H9 (cell line): ENCODE data around the gene FCRL5. TPM values are rescaled to one million over a fixed set of nuclear protein-coding genes. Genes with fewer than 3 reads are reported as not detected.
A peak's percentile ranks its signal among the peaks of the same experiment; 100 is the strongest.

Experiments
- DNase-seq: peaks from one replicate; pipeline ENCODE4 v3.0.0-alpha.2; 2017
- H2AFZ ChIP-seq: one replicate; pipeline ENCODE4 v1.6.1; 2013; ENCODE audit warnings: mild to moderate bottlenecking, low read length, control low read depth, moderate library complexity
- H2AK5ac ChIP-seq: 2 replicates; pipeline ENCODE4 v1.6.1; 2013; ENCODE audit warnings: low read length, control low read depth, mixed read lengths; ENCODE audit not compliant: insufficient read length
- H2BK120ac ChIP-seq: one replicate; pipeline ENCODE4 v1.6.1; 2013; ENCODE audit warnings: low read depth, mild to moderate bottlenecking, low read length, control low read depth, inconsistent platforms; ENCODE audit not compliant: poor library complexity, severe bottlenecking
- H2BK12ac ChIP-seq: 2 replicates; pipeline ENCODE4 v1.6.1; 2013; ENCODE audit warnings: low read length, control low read depth, mixed read lengths, low read depth; ENCODE audit not compliant: insufficient read length
- H2BK15ac ChIP-seq: 2 replicates; pipeline ENCODE4 v1.6.1; 2013; ENCODE audit warnings: low read depth, low read length, control low read depth
- H2BK20ac ChIP-seq: one replicate; pipeline ENCODE4 v1.6.1; 2013; ENCODE audit warnings: low read depth, mild to moderate bottlenecking, low read length, control low read depth, inconsistent platforms; ENCODE audit not compliant: poor library complexity, severe bottlenecking
- H2BK5ac ChIP-seq: 2 replicates; pipeline ENCODE4 v1.6.1; 2013; ENCODE audit warnings: low read length, control low read depth, mixed read lengths; ENCODE audit not compliant: insufficient read length
- H3K14ac ChIP-seq: 2 replicates; pipeline ENCODE4 v1.6.1; 2013; ENCODE audit warnings: low read length, control low read depth; ENCODE audit not compliant: insufficient read depth
- H3K18ac ChIP-seq: 2 replicates; pipeline ENCODE4 v1.6.1; 2013; ENCODE audit warnings: low read depth, mild to moderate bottlenecking, mixed read lengths, low read length, control low read depth; ENCODE audit not compliant: insufficient read length
- H3K23ac ChIP-seq: 2 replicates; pipeline ENCODE4 v1.6.1; 2013; ENCODE audit warnings: low read length, control low read depth, mixed read lengths, low read depth; ENCODE audit not compliant: insufficient read length
- H3K23me2 ChIP-seq: 2 replicates; pipeline ENCODE4 v1.6.1; 2013; ENCODE audit warnings: low read depth, mild to moderate bottlenecking, mixed read lengths, low read length, control low read depth; ENCODE audit not compliant: insufficient read length, poor library complexity, severe bottlenecking
- H3K27ac ChIP-seq: 2 replicates; pipeline ENCODE4 v1.5.1; 2013; ENCODE audit warnings: low read length, control low read depth, mixed read lengths, low read depth; ENCODE audit not compliant: insufficient read length
- H3K27me3 ChIP-seq: 2 replicates; pipeline ENCODE4 v1.6.1; 2013; ENCODE audit warnings: low read length, control low read depth, inconsistent platforms; ENCODE audit not compliant: insufficient read depth
- H3K4ac ChIP-seq: 2 replicates; pipeline ENCODE4 v1.6.1; 2013; ENCODE audit warnings: low read depth, mild to moderate bottlenecking, control low read depth, inconsistent platforms, low read length, moderate library complexity
- H3K4me1 ChIP-seq: 2 replicates; pipeline ENCODE4 v1.6.1; 2013; ENCODE audit warnings: low read length, control low read depth, inconsistent platforms; ENCODE audit not compliant: insufficient read depth
- H3K4me2 ChIP-seq: 2 replicates; pipeline ENCODE4 v1.6.1; 2013; ENCODE audit warnings: low read length, control low read depth, mixed read lengths; ENCODE audit not compliant: insufficient read length, insufficient read depth
- H3K56ac ChIP-seq: 2 replicates; pipeline ENCODE4 v1.6.1; 2013; ENCODE audit warnings: low read depth, mild to moderate bottlenecking, mixed read lengths, low read length, control low read depth; ENCODE audit not compliant: insufficient read length
- H3K79me1 ChIP-seq: 2 replicates; pipeline ENCODE4 v1.6.1; 2013; ENCODE audit warnings: low read depth, mild to moderate bottlenecking, moderate library complexity, low read length, control low read depth, inconsistent platforms; ENCODE audit not compliant: insufficient read depth, poor library complexity, severe bottlenecking
- H3K79me2 ChIP-seq: 2 replicates; pipeline ENCODE4 v1.6.1; 2013; ENCODE audit warnings: low read length, control low read depth, inconsistent platforms; ENCODE audit not compliant: insufficient read depth
- H3K9ac ChIP-seq: 2 replicates; pipeline ENCODE4 v1.6.1; 2013; ENCODE audit warnings: low read length, control low read depth, mixed read lengths; ENCODE audit not compliant: insufficient read length; ENCODE audit errors: extremely low read depth
- H3K9me3 ChIP-seq: one replicate; pipeline ENCODE4 v1.6.1; 2013; ENCODE audit warnings: low read depth, low read length, inconsistent platforms; ENCODE audit not compliant: control insufficient read depth
- H3T11ph ChIP-seq: one replicate; pipeline ENCODE4 v1.6.1; 2013; ENCODE audit warnings: mild to moderate bottlenecking, low read length, control low read depth, inconsistent platforms
- H4K20me1 ChIP-seq: one replicate; pipeline ENCODE4 v1.6.1; 2013; ENCODE audit not compliant: control insufficient read depth, insufficient read length, insufficient read depth
- H4K5ac ChIP-seq: 2 replicates; pipeline ENCODE4 v1.6.1; 2013; ENCODE audit warnings: low read depth, mild to moderate bottlenecking, mixed read lengths, low read length, control low read depth; ENCODE audit not compliant: insufficient read length
- H4K8ac ChIP-seq: replicated peaks from 2 replicates; pipeline ENCODE4 v1.6.1; 2013; ENCODE audit warnings: low read length, control low read depth, mixed read lengths, low read depth; ENCODE audit not compliant: insufficient read length
- H4K91ac ChIP-seq: 2 replicates; pipeline ENCODE4 v1.6.1; 2013; ENCODE audit warnings: low read depth, mild to moderate bottlenecking, moderate library complexity, mixed read lengths, low read length, control low read depth; ENCODE audit not compliant: insufficient read length
- H3K27ac Mint-ChIP-seq, 3 experiments: 2 replicates in 2 of 3; 3 replicates in 1 of 3; pipeline ENCODE4 v1.8.0; 2020 to 2021; ENCODE audit warnings: mixed read lengths in 3 of 3, mild to moderate bottlenecking in 1 of 3, moderate library complexity in 1 of 3
- H3K27me3 Mint-ChIP-seq: 2 replicates; pipeline ENCODE4 v1.8.0; 2021; ENCODE audit warnings: low read depth, mild to moderate bottlenecking, moderate library complexity, mixed read lengths
- H3K36me3 Mint-ChIP-seq, 3 experiments: 2 replicates in 2 of 3; 3 replicates in 1 of 3; pipeline ENCODE4 v1.8.0; 2020 to 2021; ENCODE audit warnings: low read depth in 3 of 3, mixed read lengths in 3 of 3; ENCODE audit not compliant: insufficient read depth in 1 of 3
- H3K4me1 Mint-ChIP-seq, 2 experiments: 2 replicates each; pipeline ENCODE4 v1.8.0; 2020; ENCODE audit warnings: mixed read lengths in 2 of 2
- H3K4me3 Mint-ChIP-seq, 2 experiments: 2 replicates in 1 of 2; 3 replicates in 1 of 2; pipeline ENCODE4 v1.8.0; 2020 to 2021; ENCODE audit warnings: mild to moderate bottlenecking in 2 of 2, mixed read lengths in 2 of 2, moderate library complexity in 1 of 2
- H3K9me3 Mint-ChIP-seq, 2 experiments: 2 replicates in 1 of 2; 3 replicates in 1 of 2; pipeline ENCODE4 v1.8.0; 2020; ENCODE audit warnings: mild to moderate bottlenecking in 2 of 2, mixed read lengths in 2 of 2, moderate library complexity in 1 of 2
- CTCF ChIP-seq: fragments of 200-600 bp; sonication (generic); conservative IDR thresholded peaks from 3 replicates; pipeline ENCODE4 v1.8.0; 2021; ENCODE audit warnings: antibody characterized with exemption, mild to moderate bottlenecking
- WGBS: extraction: QIAGEN DNeasy Blood & Tissue Kit; methylation state at CpG from one replicate; pipeline ENCODE4 v1.1.7; 2013; ENCODE audit warnings: missing lambda C conversion rate, low lambda C conversion rate, mixed read lengths; ENCODE audit not compliant: insufficient read length; ENCODE audit errors: extremely low coverage; 5-methylcytosine and 5-hydroxymethylcytosine counted together
- total RNA-seq: library from RNA; stranded (reverse); gene quantifications from 2 replicates; pipeline ENCODE4 v1.2.1, GENCODE V29; 2021

The FCRL5 gene
- total RNA-seq, 1 experiment from 2014 or later: 0.98 TPM

- no peak overlapping the region for H3K4me3 Mint-ChIP-seq
- no peaks in the 10 kb centered on the region; the same call in 1 of the 2 replicates for H3K27me3 Mint-ChIP-seq
- no peak overlapping the region for H3K27ac Mint-ChIP-seq
Measured at GRCh38 chr1:157580179-157580827, 28.0 kb upstream of the FCRL5 start.

More at GRCh38 chr1:157580179-157580827, 28.0 kb upstream of the FCRL5 start:
- no peak overlapping the region for H3K27ac ChIP-seq
- Mint-ChIP-seq H3K9me3 (no peaks in the 10 kb centered on the region), H3K36me3 (no peaks in the 10 kb centered on the region), H3K4me1 (peaks cover 4 to 11% of the 10 kb centered on the region in 2 experiments)
- H3K9ac ChIP-seq: no peak overlapping the region
- H2BK20ac ChIP-seq: no peak overlapping the region
- H3K23me2 ChIP-seq: no peaks in the 10 kb centered on the region
- H3K79me1 ChIP-seq: no peaks in the 10 kb centered on the region
- H2BK120ac ChIP-seq: no peak overlapping the region
- H3K4me2 ChIP-seq: no peak overlapping the region
- no peaks in the 10 kb centered on the region for H3K9me3 ChIP-seq
- peak; percentile 87 for TF ChIP-seq CTCF
- H3K18ac ChIP-seq: no peak overlapping the region
- no peak overlapping the region for H2BK12ac ChIP-seq
- no peak overlapping the region for H4K8ac ChIP-seq
- no peaks in the 10 kb centered on the region for H4K20me1 ChIP-seq
- no peak overlapping the region for H3T11ph ChIP-seq
- no peaks in the 10 kb centered on the region for H3K79me2 ChIP-seq
- no peaks in the 10 kb centered on the region for H3K4me1 ChIP-seq
- no peak overlapping the region for H2AK5ac ChIP-seq
- no peak overlapping the region for H3K56ac ChIP-seq
- no peak overlapping the region for H4K5ac ChIP-seq
- WGBS: no CpG with 5 or more reads among the region's 4 CpGs
- no peak overlapping the region for H4K91ac ChIP-seq
- no peak overlapping the region for H2BK5ac ChIP-seq
- no peak overlapping the region for H3K14ac ChIP-seq
- no peak overlapping the region for H2AFZ ChIP-seq
- H2BK15ac ChIP-seq: no peak overlapping the region
- peak; percentile 64 for DNase-seq
- H3K27me3 ChIP-seq: no peaks in the 10 kb centered on the region
- no peak overlapping the region for H3K23ac ChIP-seq
- no peak overlapping the region for H3K4ac ChIP-seq
